HEK293T (cell line): ENCODE measurements around the gene ZNF580.
A peak's percentile ranks its signal among the peaks of the same experiment; 100 is the strongest.

Experiments
- CTCF ChIA-PET: fragments of 350-600 bp; formaldehyde crosslinking; extraction: SDS; loops from one replicate; lab custom pipeline; 2021; ENCODE audit warnings: antibody characterized with exemption, inconsistent platforms; lab: Yijun Ruan, JAX
- POLR2A ChIA-PET: fragments of 350-600 bp; formaldehyde crosslinking; extraction: SDS; loops from one replicate; lab custom pipeline; 2020; ENCODE audit warnings: antibody characterized with exemption, inconsistent platforms; lab: Yijun Ruan, JAX
- DNase-seq: peaks from one replicate; pipeline ENCODE4 v3.0.0; 2012; ENCODE audit warnings: mixed read lengths; ENCODE audit errors: extremely low spot score
- ARNT ChIP-seq: fragments of 450-650 bp; IDR thresholded peaks from 2 replicates; pipeline ENCODE4 v1.6.1; 2017; ENCODE audit warnings: mild to moderate bottlenecking
- BHLHE40 ChIP-seq: fragments of 450-650 bp; IDR thresholded peaks from 2 replicates; pipeline ENCODE4 v1.6.1; 2016; ENCODE audit warnings: mild to moderate bottlenecking, moderate library complexity, borderline replicate concordance
- CTBP1 ChIP-seq: fragments of 450-650 bp; IDR thresholded peaks from 2 replicates; pipeline ENCODE4 v1.6.1; 2016; ENCODE audit warnings: borderline replicate concordance
- ELF4 ChIP-seq: fragments of 450-650 bp; IDR thresholded peaks from 2 replicates; pipeline ENCODE4 v1.6.1; 2017; ENCODE audit warnings: antibody characterized with exemption
- FOXA1 ChIP-seq: fragments of 450-650 bp; IDR thresholded peaks from 2 replicates; pipeline ENCODE4 v1.6.1; 2016; ENCODE audit warnings: mild to moderate bottlenecking
- FOXK2 ChIP-seq: fragments of 450-650 bp; IDR thresholded peaks from 2 replicates; pipeline ENCODE4 v1.6.1; 2016; ENCODE audit warnings: mild to moderate bottlenecking
- FOXM1 ChIP-seq: fragments of 450-650 bp; IDR thresholded peaks from 2 replicates; pipeline ENCODE4 v1.6.1; 2017; ENCODE audit warnings: mild to moderate bottlenecking, borderline replicate concordance
- HDGF ChIP-seq: fragments of 450-650 bp; IDR thresholded peaks from 2 replicates; pipeline ENCODE4 v1.6.1; 2017; ENCODE audit warnings: antibody characterized with exemption, borderline replicate concordance
- L3MBTL2 ChIP-seq: fragments of 450-650 bp; conservative IDR thresholded peaks from 2 replicates; pipeline ENCODE4 v1.6.1; 2016; ENCODE audit warnings: mild to moderate bottlenecking
- LEF1 ChIP-seq: fragments of 450-650 bp; IDR thresholded peaks from 2 replicates; pipeline ENCODE4 v1.6.1; 2017; ENCODE audit warnings: mild to moderate bottlenecking, borderline replicate concordance
- NFRKB ChIP-seq: fragments of 450-650 bp; IDR thresholded peaks from 2 replicates; pipeline ENCODE4 v1.6.1; 2016; ENCODE audit warnings: mild to moderate bottlenecking, moderate library complexity
- PKNOX1 ChIP-seq: fragments of 450-650 bp; IDR thresholded peaks from 2 replicates; pipeline ENCODE4 v1.6.1; 2016
- SP1 ChIP-seq: fragments of 450-650 bp; IDR thresholded peaks from 2 replicates; pipeline ENCODE4 v1.6.1; 2017
- SUZ12 ChIP-seq: fragments of 450-650 bp; IDR thresholded peaks from 2 replicates; pipeline ENCODE4 v1.6.1; 2016; ENCODE audit warnings: mild to moderate bottlenecking
- TARDBP ChIP-seq: fragments of 450-650 bp; IDR thresholded peaks from 2 replicates; pipeline ENCODE4 v1.6.1; 2016
- ZNF384 ChIP-seq: fragments of 450-650 bp; IDR thresholded peaks from 2 replicates; pipeline ENCODE4 v1.6.1; 2016

The ZNF580 gene

GRCh38 chr19:55641426-55642152 lies 787 bp downstream of the ZNF580 start:
- ChIA-PET POLR2A (interaction anchor here (1.0 to 1.9 kb wide), 4 partner anchors 13 to 43 kb away, joined by 3 to 13 read pairs (median 4); partner anchors contain the start of genes FIZ1, U2AF2 and ZNF784), CTCF (interaction anchor here (1.6 kb wide), 1 partner anchor 13 kb away, joined by 7 read pairs; no protein-coding TSS in a partner anchor)
- no peak for DNase-seq
- TF ChIP-seq L3MBTL2 (0 out of 2 replicates have a peak, but pooled peaks have one; percentile 17), HDGF (no peak)

DNA sequence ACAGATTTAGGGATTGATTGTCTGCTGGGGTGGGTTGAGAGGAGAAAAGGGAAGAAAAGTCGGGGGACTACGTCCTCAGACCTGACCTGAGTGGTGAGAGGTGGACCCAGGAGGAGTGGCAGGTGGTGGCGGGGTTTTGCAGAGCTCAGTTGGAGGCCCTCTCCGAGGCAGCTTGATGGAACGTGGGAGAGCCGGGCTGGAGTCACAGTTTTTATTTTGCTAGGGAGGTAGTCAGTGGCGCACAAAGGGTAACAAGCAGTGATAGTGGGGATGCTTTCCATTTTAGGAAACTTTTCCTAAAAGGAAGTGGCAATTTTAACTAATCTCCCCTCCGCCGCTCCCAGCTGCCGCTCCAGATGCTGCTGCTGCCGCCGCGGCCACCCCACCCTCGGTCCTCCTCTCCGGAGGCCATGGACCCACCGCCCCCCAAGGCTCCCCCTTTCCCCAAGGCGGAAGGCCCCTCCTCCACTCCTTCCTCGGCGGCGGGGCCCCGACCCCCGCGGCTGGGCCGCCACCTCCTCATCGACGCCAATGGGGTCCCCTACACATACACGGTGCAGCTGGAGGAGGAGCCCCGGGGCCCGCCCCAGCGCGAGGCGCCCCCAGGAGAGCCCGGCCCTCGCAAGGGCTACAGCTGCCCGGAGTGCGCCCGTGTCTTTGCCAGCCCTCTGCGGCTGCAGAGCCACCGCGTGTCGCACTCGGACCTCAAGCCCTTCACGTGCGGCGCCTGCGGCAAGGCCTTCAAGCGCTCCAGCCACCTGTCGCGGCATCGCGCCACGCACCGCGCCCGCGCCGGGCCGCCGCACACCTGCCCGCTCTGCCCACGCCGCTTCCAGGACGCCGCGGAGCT lies 1.6 kb downstream of the ZNF580 start:
- ChIA-PET CTCF (interaction anchor here (1.6 kb wide), 1 partner anchor 12 kb away, joined by 7 read pairs; no protein-coding TSS in a partner anchor), POLR2A (interaction anchor here (0.7 to 1.9 kb wide), 4 partner anchors 12 to 44 kb away, joined by 3 to 13 read pairs (median 4); partner anchors contain the start of genes FIZ1, U2AF2 and ZNF784)
- no peak for DNase-seq
- TF ChIP-seq PKNOX1 (no peak), TARDBP (no peak), BHLHE40 (no peak), HDGF (no peak), L3MBTL2 (no peak), SP1 (no peak), FOXK2 (no peak), NFRKB (no peak), ZNF384 (no peak), ARNT (no peak), LEF1 (no peak), FOXM1 (no peak), ELF4 (no peak), SUZ12 (no peak), CTBP1 (no peak), FOXA1 (no peak)

GRCh38 chr19:55643003-55643886 lies 2.4 kb downstream of the ZNF580 start, which contains the start of gene ZNF581:
ZNF581 (plus strand) TSS chr19:55643649; CDS start chr19:55644572, 923 bp downstream.
- POLR2A ChIA-PET: interaction anchor here (0.7 to 1.9 kb wide), 3 partner anchors 11 to 45 kb away, joined by 3 to 13 read pairs (median 4); partner anchors contain the start of genes U2AF2 and ZNF784
- no peak for TF ChIP-seq NFRKB
- no peak for TF ChIP-seq ELF4
- peak; percentile 63; the same call in 1 of the 2 replicates for TF ChIP-seq FOXM1
- TF ChIP-seq L3MBTL2: no peak; the same call in 1 of the 2 replicates
- no peak for TF ChIP-seq BHLHE40
- TF ChIP-seq ZNF384: no peak
- peak; percentile 64; the same call in 1 of the 2 replicates for TF ChIP-seq CTBP1
- TF ChIP-seq PKNOX1: no peak
- TF ChIP-seq ARNT: peak; percentile 90
- no peak for TF ChIP-seq FOXK2
- no peak for TF ChIP-seq LEF1
- no peak for TF ChIP-seq HDGF
- no peak for TF ChIP-seq SP1
- TF ChIP-seq SUZ12: no peak
- no peak for TF ChIP-seq FOXA1
- TF ChIP-seq TARDBP: no peak
- DNase-seq: peak; percentile 61
- CTCF ChIA-PET: interaction anchor here (1.6 kb wide), 1 partner anchor 11 kb away, joined by 7 read pairs; no protein-coding TSS in a partner anchor

DNA sequence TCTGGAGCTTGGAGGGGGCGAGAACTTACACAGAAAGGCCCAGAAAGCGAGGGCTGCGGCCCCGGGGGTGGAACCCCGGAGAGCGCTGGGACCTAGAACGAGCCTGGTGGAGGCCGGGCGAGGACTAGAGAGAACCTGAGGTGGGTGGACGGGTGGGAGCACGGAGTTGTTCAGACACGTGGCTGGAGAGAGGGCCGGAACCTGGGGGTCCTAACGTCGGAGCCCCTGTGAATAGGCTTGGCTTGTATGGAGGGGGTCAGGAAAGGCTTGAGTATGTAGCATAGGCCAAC lies 3.0 kb downstream of the ZNF580 start:
- no peak for DNase-seq
- CTCF ChIA-PET: no interaction called here
- POLR2A ChIA-PET: no interaction called here
- no peak for TF ChIP-seq FOXK2
- no peak for TF ChIP-seq ELF4
- no peak for TF ChIP-seq BHLHE40
- TF ChIP-seq TARDBP: no peak
- TF ChIP-seq NFRKB: no peak
- TF ChIP-seq ARNT: no peak
- TF ChIP-seq CTBP1: no peak
- TF ChIP-seq FOXA1: no peak

DNA sequence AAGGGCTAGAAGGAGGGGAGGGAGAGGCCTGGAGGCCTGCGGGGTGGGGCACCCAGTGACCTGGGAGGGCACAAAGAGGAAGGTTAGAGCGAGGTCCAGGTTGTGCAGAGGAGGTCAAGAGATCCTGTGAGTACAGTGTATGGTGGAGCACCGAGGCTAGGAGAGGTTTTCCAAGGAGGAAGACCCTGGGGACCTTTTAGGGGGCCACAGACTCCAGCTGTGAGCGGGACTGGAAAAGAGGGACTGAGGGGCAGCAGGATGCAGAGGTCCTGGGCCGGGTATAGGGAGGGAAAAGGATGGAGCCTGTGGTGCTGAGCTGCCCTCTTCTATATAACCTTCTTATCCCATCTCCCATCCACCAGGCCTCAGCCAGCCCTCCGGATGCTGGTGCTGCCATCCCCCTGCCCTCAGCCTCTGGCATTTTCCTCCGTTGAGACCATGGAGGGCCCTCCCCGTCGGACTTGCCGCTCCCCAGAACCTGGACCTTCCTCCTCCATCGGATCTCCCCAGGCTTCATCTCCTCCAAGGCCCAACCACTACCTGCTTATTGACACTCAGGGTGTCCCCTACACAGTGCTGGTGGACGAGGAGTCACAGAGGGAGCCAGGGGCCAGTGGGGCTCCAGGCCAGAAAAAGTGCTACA lies 3.5 kb downstream of the ZNF580 start:
- POLR2A ChIA-PET: interaction anchor here (0.7 kb wide), 1 partner anchor 8 kb away, joined by 3 read pairs; no protein-coding TSS in a partner anchor
- no peak for DNase-seq
- no peak for TF ChIP-seq PKNOX1
- no peak for TF ChIP-seq LEF1
- no peak for TF ChIP-seq FOXM1
- TF ChIP-seq SUZ12: no peak
- no peak for TF ChIP-seq TARDBP
- no peak for TF ChIP-seq BHLHE40
- no peak for TF ChIP-seq NFRKB
- TF ChIP-seq ZNF384: no peak
- TF ChIP-seq L3MBTL2: no peak
- no peak for TF ChIP-seq ELF4
- no peak for TF ChIP-seq ARNT
- no peak for TF ChIP-seq FOXK2
- TF ChIP-seq CTBP1: no peak
- TF ChIP-seq FOXA1: no peak
- CTCF ChIA-PET: no interaction called here
